MM.1S (cell line): ENCODE data around the gene FYTTD1.
"Not testable (repeated sequence)": the region's sequence is repeated elsewhere in the genome, so short reads cannot be mapped to it uniquely, and the experiment has no call there.

Experiments used
- DNase-seq: peaks from one replicate; pipeline ENCODE4 v3.0.0-alpha.2; 2015
- H2AFZ ChIP-seq: fragments of 300-600 bp; sonication (generic); 2 replicates; pipeline ENCODE4 v1.6.0; 2016; ENCODE audit warnings: antibody characterized with exemption, low read length
- H3F3A ChIP-seq: fragments of 300-600 bp; sonication (generic); 2 replicates; pipeline ENCODE4 v1.6.1; 2016; ENCODE audit warnings: mild to moderate bottlenecking, antibody characterized with exemption, low read length, moderate library complexity, mixed read lengths; ENCODE audit not compliant: insufficient read depth
- H3K27ac ChIP-seq: fragments of 300-600 bp; sonication (generic); 2 replicates; pipeline ENCODE4 v1.5.1; 2016; ENCODE audit warnings: mild to moderate bottlenecking, low read length
- H3K27me3 ChIP-seq: fragments of 300-600 bp; sonication (generic); replicated peaks from 2 replicates; pipeline ENCODE4 v1.6.0; 2016; ENCODE audit warnings: low read length; ENCODE audit not compliant: insufficient read depth
- H3K36me3 ChIP-seq: fragments of 300-600 bp; sonication (generic); replicated peaks from 2 replicates; pipeline ENCODE4 v1.6.1; 2016; ENCODE audit warnings: mild to moderate bottlenecking, low read length, mixed read lengths; ENCODE audit not compliant: insufficient read depth
- H3K4me1 ChIP-seq: fragments of 300-600 bp; sonication (generic); 2 replicates; pipeline ENCODE4 v1.6.1; 2016; ENCODE audit warnings: low read length, mixed read lengths
- H3K4me2 ChIP-seq: fragments of 300-600 bp; sonication (generic); 2 replicates; pipeline ENCODE4 v1.6.0; 2016; ENCODE audit warnings: low read depth, low read length
- H3K4me3 ChIP-seq: fragments of 300-600 bp; sonication (generic); 2 replicates; pipeline ENCODE4 v1.5.1; 2016; ENCODE audit warnings: low read length, mixed read lengths
- H3K79me2 ChIP-seq: fragments of 300-600 bp; sonication (generic); 2 replicates; pipeline ENCODE4 v1.6.1; 2016; ENCODE audit warnings: mixed run types, low read length, mixed read lengths
- H3K9ac ChIP-seq: fragments of 300-600 bp; sonication (generic); 2 replicates; pipeline ENCODE4 v1.6.1; 2016; ENCODE audit warnings: low read length, mixed read lengths
- H3K9me2 ChIP-seq: fragments of 300-600 bp; sonication (generic); replicated peaks from 2 replicates; pipeline ENCODE4 v1.6.1; 2016; ENCODE audit warnings: mild to moderate bottlenecking, low read length, mixed read lengths; ENCODE audit not compliant: insufficient read depth
- H3K9me3 ChIP-seq: fragments of 300-600 bp; sonication (generic); replicated peaks from 2 replicates; pipeline ENCODE4 v1.6.1; 2016; ENCODE audit warnings: mild to moderate bottlenecking, low read length, mixed read lengths; ENCODE audit not compliant: insufficient read depth
- H4K20me1 ChIP-seq: fragments of 300-600 bp; sonication (generic); 2 replicates; pipeline ENCODE4 v1.6.1; 2016; ENCODE audit warnings: mild to moderate bottlenecking, low read length, moderate library complexity, mixed read lengths; ENCODE audit not compliant: insufficient read depth
- CTCF ChIP-seq: fragments of 300-600 bp; sonication (generic); IDR thresholded peaks from 2 replicates; pipeline ENCODE4 v1.5.1; 2016; ENCODE audit warnings: antibody characterized with exemption, low read length, mixed read lengths
- EZH2 ChIP-seq: fragments of 300-600 bp; sonication (generic); optimal IDR thresholded peaks from 2 replicates; pipeline ENCODE3; 2017; ENCODE audit warnings: low read depth, mild to moderate bottlenecking, antibody characterized with exemption, low read length, mixed read lengths
- EZH2phosphoT487 ChIP-seq: fragments of 300-600 bp; sonication (generic); IDR thresholded peaks from 2 replicates; pipeline ENCODE4 v1.6.1; 2018; ENCODE audit warnings: antibody characterized with exemption, low read length

The FYTTD1 gene

GRCh38 chr3:197720694-197721093 is 29.0 kb upstream of the FYTTD1 start:
- no peak for TF ChIP-seq CTCF
- Histone ChIP-seq H3K27ac (no peak overlapping the region), H3K9me2 (no peaks in the 10 kb centered on the region), H4K20me1 (no peaks in the 10 kb centered on the region), H3K4me3 (no peak overlapping the region), H3K9ac (no peak overlapping the region), H3K4me1 (peaks cover 20% of the 10 kb centered on the region), H3F3A (peaks cover 5% of the 10 kb centered on the region; the same call in 1 of the 2 replicates), H3K4me2 (no peak overlapping the region), H3K36me3 (0 out of 2 replicates have a peak, but pooled peaks cover 8% of the 10 kb centered on the region), H2AFZ (no peak overlapping the region), H3K27me3 (no peaks in the 10 kb centered on the region), H3K79me2 (peaks cover 89% of the 10 kb centered on the region), H3K9me3 (no peaks in the 10 kb centered on the region)
- no peak for DNase-seq

- peaks cover 89% of the 10 kb centered on the region for H3K79me2 ChIP-seq
- no peak for TF ChIP-seq CTCF
- TF ChIP-seq EZH2phosphoT487 = no peak
- TF ChIP-seq EZH2 = no peak
Observed at GRCh38 chr3:197722734-197723133, 26.9 kb upstream of the FYTTD1 start.

GRCh38 chr3:197727878-197728277 is 21.8 kb upstream of the FYTTD1 start:
- H3K9ac ChIP-seq, H3F3A ChIP-seq, H3K27ac ChIP-seq, H4K20me1 ChIP-seq, H3K27me3 ChIP-seq, H3K4me3 ChIP-seq, H3K36me3 ChIP-seq, H2AFZ ChIP-seq, H3K9me2 ChIP-seq, H3K9me3 ChIP-seq, H3K4me2 ChIP-seq, DNase-seq: not testable (repeated sequence)
- H3K79me2 ChIP-seq = peaks cover 83% of the 10 kb centered on the region
- peaks cover 40% of the 10 kb centered on the region for H3K4me1 ChIP-seq

More at GRCh38 chr3:197722734-197723133, 26.9 kb upstream of the FYTTD1 start:
- no peaks in the 10 kb centered on the region for H3K9me2 ChIP-seq
- 0 out of 2 replicates have a peak, but pooled peaks cover 4% of the 10 kb centered on the region for H3K36me3 ChIP-seq
- H3K4me3 ChIP-seq = no peak overlapping the region
- no peaks in the 10 kb centered on the region for H3K27me3 ChIP-seq
- H3K4me1 ChIP-seq = peaks cover 23% of the 10 kb centered on the region
- no peak for DNase-seq
- no peak overlapping the region for H3K4me2 ChIP-seq
- no peak overlapping the region for H3K27ac ChIP-seq
- H4K20me1 ChIP-seq = no peaks in the 10 kb centered on the region
- no peak overlapping the region for H3K9ac ChIP-seq
- H3F3A ChIP-seq = 0 out of 2 replicates have a peak, but pooled peaks cover 2% of the 10 kb centered on the region
- no peak overlapping the region for H2AFZ ChIP-seq
- H3K9me3 ChIP-seq = no peaks in the 10 kb centered on the region

GRCh38 chr3:197728487-197728886 is 21.2 kb upstream of the FYTTD1 start:
- Histone ChIP-seq H3K79me2 (peaks cover 83% of the 10 kb centered on the region), H3K9me2 (no peaks in the 10 kb centered on the region), H3K9ac (no peak overlapping the region), H3K36me3 (peaks cover under 1% of the 10 kb centered on the region; the same call in 1 of the 2 replicates), H3K27ac (no peak overlapping the region), H3K4me1 (peaks cover 42% of the 10 kb centered on the region), H2AFZ (no peak overlapping the region), H3K4me3 (no peak overlapping the region), H3F3A (peaks cover 5% of the 10 kb centered on the region; the same call in 1 of the 2 replicates), H3K4me2 (no peak overlapping the region), H3K9me3 (no peaks in the 10 kb centered on the region), H3K27me3 (no peaks in the 10 kb centered on the region), H4K20me1 (no peaks in the 10 kb centered on the region)
- DNase-seq = no peak
- no peak for TF ChIP-seq CTCF
- TF ChIP-seq EZH2 = no peak
